Embryonic facial prominence (tissue), 1 donor: ENCODE data around the gene THOC6.

ENCODE experiments used
- DNase-seq: peaks from one replicate; pipeline ENCODE4 v3.0.0-alpha.2; 2016; ENCODE audit errors: extremely low spot score

THOC6 gene

GRCh38 chr16:2991566-2992261 is 32.1 kb upstream of the THOC6 start:
- DNase-seq, result no peak

- DNase-seq, result no peak
These were observed 31.3 kb upstream of the THOC6 start for GRCh38 chr16:2992383-2993081.

GRCh38 chr16:2996298-2996697 is 27.5 kb upstream of the THOC6 start:
- no peak for DNase-seq

- DNase-seq, result no peak
These were observed 23.9 kb upstream of the THOC6 start for GRCh38 chr16:2999929-3000328.

GRCh38 chr16:3000540-3000939 is 23.3 kb upstream of the THOC6 start:
- DNase-seq, result no peak

- no peak for DNase-seq
These were observed 22.5 kb upstream of the THOC6 start for GRCh38 chr16:3001316-3001715.

GRCh38 chr16:3003582-3004270 is 20.1 kb upstream of the THOC6 start:
- peak; percentile 90 for DNase-seq

GRCh38 chr16:3004319-3004718 is 19.5 kb upstream of the THOC6 start:
- no peak for DNase-seq

GRCh38 chr16:3004781-3005284 is 19.0 kb upstream of the THOC6 start:
- no peak for DNase-seq

GRCh38 chr16:3007059-3007956 is 16.5 kb upstream of the THOC6 start:
- DNase-seq, result no peak

- DNase-seq, result no peak
These were observed 15.7 kb upstream of the THOC6 start for GRCh38 chr16:3007957-3008689.

GRCh38 chr16:3008690-3009037 is 15.2 kb upstream of the THOC6 start:
- no peak for DNase-seq

- DNase-seq, result no peak
These were observed 14.1 kb upstream of the THOC6 start for GRCh38 chr16:3009568-3010390.

- DNase-seq, result no peak
These were observed 13.3 kb upstream of the THOC6 start for GRCh38 chr16:3010510-3010909.

- no peak for DNase-seq
These were observed 11.6 kb upstream of the THOC6 start for GRCh38 chr16:3012246-3012645.

- DNase-seq, result no peak
These were observed 10.9 kb upstream of the THOC6 start, which contains the start of gene CLDN9 for GRCh38 chr16:3012828-3013420. Gene CLDN9 (plus strand): TSS chr16:3012923. CDS start chr16:3013363, 440 bp downstream.

GRCh38 chr16:3013491-3013951 is 10.3 kb upstream of the THOC6 start:
- no peak for DNase-seq

GRCh38 chr16:3013998-3014690 is 9.7 kb upstream of the THOC6 start:
- DNase-seq, result no peak

GRCh38 chr16:3014971-3015370 is 8.9 kb upstream of the THOC6 start:
- no peak for DNase-seq
